M059J (cell line): ENCODE results near the gene FAF2. TPM values are rescaled to one million over a fixed set of nuclear protein-coding genes. Genes with fewer than 3 reads are reported as not detected.

Source experiments
- DNase-seq: peaks from one replicate; pipeline ENCODE4 v3.0.0-alpha.2; 2012; ENCODE audit warnings: low read depth
- total RNA-seq: library from RNA; depleted of rRNA; stranded (reverse); fragments of >200 nt; shearing (Covaris generic); gene quantifications from 2 replicates; pipeline ENCODE4 v1.2.3, GENCODE V29; 2014

FAF2 gene
- total RNA-seq, 1 experiment from 2014 or later, result 55.5 TPM

DNA sequence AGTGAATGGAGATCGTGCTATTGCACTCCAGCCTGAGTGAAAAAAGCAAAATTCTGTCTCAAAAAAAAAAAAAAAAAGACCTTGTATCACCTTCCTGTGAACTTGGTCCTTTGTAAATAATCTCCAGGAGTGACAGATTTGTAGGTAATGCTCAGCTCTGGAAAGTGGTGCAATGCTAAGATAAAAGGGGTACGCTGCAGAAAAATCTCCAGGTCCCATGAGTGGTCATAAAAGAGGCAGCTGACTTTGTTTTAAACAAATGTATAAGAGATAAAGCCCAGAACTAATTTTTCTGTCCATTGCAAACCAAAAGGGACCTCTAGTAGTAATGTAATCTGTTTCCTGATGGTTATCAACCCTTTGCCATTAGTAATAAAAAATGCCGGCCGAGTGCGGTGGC lies 55.3 kb downstream of the FAF2 start:
- no peak for DNase-seq

- no peak for DNase-seq
Observed at GRCh38 chr5:176507911-176508310, 59.7 kb downstream of the FAF2 start.

DNA sequence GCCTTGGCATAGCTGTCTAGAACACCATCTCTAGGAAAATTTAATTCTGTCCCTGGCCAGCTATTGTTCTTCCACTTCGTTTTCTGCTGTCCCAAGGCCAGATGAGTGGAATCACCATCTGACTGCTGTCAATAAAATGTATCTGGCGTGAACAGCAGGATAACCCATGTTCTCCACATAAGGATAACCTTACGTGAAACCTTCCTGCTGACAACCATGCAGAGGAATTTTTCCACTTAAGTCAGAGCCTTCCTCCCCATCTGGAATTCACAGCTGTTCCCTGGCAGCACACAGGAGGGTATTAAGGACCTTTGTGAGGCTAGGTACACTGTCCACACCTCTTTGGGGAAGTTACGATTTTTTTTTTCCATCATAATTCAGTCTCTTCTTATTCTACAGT lies 60.4 kb downstream of the FAF2 start:
- DNase-seq, result no peak

GRCh38 chr5:176513788-176514187 lies 65.6 kb downstream of the FAF2 start:
- no peak for DNase-seq

GRCh38 chr5:176514244-176514950 lies 66.2 kb downstream of the FAF2 start:
- DNase-seq, result no peak

- DNase-seq, result no peak
Observed at GRCh38 chr5:176515396-176515795, 67.2 kb downstream of the FAF2 start.

DNA sequence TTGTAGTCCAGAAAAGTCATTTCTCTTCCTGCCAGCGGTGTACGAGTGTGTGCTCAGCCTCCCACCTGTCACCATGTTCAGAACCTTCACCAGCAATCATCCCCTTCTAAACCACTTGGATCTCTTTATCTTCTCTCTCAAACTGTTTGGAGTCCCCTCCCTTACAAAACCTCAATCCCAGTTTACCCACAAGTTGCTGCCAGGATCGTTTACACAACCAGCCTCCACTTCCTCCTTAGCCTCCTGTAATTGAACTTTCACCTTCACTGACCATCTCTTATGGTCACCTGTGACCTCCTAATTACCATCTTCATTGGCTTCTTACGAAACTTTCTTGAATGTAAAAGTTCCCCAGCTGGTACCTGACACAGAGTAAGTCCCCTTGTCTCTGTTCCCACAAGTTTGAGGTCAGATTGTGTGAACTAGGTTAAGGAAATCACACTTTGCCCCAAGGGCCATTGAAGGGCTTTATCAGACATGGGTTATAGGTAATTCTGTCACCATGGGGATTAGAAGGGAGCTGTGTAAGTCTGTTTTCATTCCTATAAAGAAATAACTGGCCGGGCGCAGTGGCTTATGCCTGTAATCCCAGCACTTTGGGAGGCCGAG lies 69.0 kb downstream of the FAF2 start:
- DNase-seq, result no peak

- no peak for DNase-seq
Observed at GRCh38 chr5:176519810-176520720, 71.9 kb downstream of the FAF2 start.

GRCh38 chr5:176521286-176521685 lies 73.1 kb downstream of the FAF2 start:
- no peak for DNase-seq

DNA sequence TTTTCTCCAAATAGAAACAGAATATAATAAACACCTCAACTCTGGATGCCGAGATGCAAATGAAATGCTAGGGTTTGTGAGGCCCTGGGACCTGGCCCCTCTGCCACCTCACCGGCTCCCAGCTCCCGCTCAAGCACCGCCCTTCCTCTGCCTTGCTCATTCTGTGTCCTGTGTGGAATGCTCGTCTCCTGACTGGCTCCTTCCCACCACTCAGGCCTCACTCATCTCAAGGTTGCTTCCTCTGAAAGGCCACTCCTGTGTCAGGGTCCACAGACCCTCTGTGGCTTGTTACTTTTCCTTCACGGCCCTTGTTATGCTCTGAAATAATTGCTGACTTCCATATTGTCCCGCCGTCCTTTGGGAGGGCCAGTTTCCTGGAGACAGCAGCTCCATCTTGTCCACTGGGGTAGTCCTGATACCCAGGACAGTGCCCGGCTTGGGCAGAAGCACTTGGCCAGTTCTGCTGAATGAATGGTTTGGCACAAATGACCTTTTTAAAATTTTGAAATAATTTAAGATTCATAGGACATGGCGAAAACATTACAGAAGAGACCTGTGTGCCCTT lies 73.6 kb downstream of the FAF2 start:
- DNase-seq, result no peak

DNA sequence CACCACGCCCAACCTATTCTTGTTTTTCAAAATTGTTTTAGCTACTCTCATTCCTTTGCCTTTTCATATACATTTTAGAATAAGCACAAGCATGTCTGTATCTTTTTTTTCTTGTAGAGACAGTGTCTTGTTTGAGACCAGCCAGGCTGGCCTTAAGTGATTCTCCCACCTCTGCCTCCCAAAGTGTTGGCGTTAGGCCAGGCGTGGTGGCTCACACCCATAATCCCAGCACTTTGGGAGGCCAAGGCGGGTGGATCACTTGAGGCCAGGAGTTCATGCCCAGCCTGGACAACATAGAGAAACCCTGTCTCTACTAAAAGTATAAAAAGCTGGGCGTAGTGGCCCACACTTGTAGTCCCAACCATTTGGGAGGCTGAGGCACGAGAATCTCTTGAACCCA lies 76.0 kb downstream of the FAF2 start:
- DNase-seq, result no peak

DNA sequence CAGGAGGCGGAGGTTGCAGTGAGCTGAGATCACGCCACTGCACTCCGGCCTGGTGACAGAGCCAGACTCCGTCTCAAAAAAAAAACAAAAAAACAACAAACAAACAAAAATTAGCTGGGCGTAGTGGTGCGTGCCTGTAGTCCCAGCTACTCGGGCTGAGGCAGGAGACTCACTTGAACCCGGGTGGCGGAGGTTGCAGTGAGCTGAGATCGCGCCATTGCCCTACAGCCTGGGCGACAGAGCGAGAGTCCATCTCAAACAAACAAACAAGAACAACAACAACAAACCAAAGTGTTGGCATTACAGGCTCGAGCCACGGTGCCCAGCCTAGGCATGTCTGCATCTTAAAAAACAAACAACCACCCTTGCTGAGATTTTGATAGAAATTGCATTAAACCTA lies 76.8 kb downstream of the FAF2 start:
- DNase-seq, result no peak

GRCh38 chr5:176525677-176526076 lies 77.5 kb downstream of the FAF2 start:
- no peak for DNase-seq

- no peak for DNase-seq
Observed at GRCh38 chr5:176526462-176526861, 78.3 kb downstream of the FAF2 start.

DNA sequence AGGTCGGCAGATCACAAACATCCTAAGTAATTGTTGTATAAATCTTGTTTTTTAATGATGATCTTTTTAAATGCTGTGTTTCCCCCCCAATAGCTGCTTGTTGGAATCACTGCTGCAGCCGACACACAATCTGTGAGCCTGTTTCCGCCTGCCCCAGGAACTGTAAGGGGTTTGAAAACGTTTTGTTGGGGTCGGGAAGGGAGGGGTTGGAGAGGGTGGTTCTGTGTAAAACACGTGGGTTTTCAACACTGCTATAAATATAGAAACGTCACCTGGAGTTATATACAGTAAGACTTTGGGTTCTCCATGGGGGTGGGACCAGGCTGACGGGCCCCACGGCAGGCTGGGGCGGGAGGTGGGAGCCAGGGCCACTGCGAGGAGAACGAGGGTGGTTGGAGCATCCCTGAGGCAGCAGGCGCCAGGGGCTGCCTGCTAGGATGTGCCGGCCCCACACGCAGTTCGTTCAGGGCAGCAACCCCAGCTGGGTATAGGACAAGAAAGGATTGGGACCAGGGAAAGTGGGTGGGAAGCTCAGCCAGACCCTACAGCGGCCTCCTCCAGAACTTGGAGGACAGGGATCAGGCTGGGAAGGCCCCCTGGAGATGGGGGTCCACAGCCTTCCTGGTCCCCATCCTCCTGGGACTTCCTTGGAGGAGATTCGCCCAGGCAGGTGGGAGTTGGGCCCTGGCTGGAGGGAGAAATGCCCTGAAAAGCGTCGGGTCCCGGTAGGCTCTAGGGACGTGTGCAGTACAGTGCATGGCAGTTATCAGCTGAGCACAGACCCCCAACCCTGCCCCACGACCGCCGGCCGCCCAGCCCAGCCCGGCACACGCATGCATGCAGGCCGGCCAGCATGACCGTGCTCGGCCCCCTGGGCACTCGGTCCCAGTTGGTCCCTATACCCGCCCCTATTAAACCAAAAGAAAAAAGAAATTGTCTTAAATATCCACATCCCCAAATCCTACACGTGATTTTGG lies 79.3 kb downstream of the FAF2 start:
- DNase-seq, result no peak

DNA sequence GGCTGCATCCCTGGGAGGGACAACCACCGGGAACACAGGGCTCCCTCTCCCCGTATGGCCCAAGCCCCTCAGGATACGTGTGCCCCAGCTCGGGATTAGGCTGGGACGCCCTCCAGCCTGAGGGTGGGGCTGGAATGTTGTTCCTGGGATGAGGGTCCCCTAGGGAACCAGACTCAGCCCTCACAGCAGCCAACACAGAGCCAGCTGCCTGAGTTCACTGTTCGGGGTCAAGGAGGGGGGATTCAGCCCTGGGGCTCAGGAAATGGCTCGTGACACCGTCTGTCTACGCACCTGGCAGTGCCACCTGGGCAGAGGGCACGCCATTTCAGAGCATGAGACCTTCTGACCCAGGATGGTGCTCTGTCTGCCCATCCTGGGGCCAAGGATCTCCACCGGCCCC lies 80.1 kb downstream of the FAF2 start:
- no peak for DNase-seq

GRCh38 chr5:176528761-176529115 lies 80.6 kb downstream of the FAF2 start:
- no peak for DNase-seq

DNA sequence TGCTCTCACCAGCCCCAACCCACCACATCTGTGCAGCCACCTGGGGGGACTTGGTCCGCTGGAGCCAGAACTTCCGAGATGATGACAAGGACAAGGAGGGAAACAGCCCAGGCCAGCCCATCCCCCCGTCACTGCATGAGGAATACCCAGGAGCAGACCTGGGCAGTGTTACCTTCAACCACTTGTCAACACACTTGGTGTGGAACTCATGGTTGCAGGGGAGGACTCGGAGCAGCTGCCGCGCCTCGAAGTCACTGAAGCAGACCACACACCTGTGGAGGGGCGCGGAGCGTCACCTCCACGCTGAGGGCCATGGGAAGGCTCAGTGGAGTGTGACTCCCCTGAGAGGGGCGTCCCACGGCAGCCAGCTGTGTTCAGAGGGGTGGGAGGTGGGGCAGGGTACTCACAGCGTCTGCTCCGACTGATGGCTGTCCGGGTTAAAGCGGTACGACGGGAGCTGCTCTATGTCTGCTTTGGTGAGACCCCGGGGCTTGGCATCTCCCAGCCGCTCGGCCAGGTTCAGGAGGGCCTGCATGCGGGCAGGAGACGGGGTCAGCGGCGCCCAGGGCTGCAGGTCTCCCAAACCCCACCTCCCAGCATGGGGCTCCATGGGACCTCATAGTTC lies 81.0 kb downstream of the FAF2 start:
- no peak for DNase-seq

GRCh38 chr5:176529741-176530141 lies 81.6 kb downstream of the FAF2 start:
- no peak for DNase-seq

DNA sequence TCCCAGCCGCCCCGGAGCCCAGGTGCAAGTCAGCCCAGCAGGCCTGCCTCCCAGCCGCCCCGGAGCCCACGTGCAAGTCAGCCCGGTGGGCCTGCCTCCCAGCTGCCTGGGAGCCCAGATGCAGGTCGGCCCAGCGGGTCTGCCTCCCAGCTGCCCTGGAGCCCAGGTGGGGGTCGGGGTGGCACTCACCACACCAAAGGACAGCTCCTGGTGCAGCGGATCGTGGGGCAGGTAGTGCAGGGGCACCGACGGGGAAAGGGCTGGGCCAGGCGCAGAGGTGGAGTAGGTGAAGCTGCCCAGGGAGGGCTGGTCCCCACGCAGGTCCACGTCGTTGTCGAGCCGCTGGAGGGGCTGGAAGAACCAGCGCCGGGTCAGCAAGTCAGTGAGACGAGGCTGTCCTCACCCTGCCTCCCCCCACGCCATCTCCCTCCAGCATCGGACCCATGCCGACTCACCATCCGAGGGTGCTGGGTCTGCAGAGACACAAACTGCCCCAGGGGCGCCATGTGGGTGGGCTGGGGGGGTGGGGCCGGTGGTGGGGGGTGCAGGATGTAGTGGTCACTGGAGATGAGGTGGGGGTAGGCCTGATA lies 82.3 kb downstream of the FAF2 start:
- DNase-seq, result no peak
